Left lung (tissue), 10 donors: ENCODE measurements around the gene CHCHD3. TPM values are rescaled to one million over a fixed set of nuclear protein-coding genes. Genes with fewer than 3 reads are reported as not detected.

Experiments
- ATAC-seq: fragments of 200-7000 bp; cut with Tn5 transposase; one replicate; pipeline ENCODE4 v1.9.1; 2020; ENCODE audit warnings: moderate library complexity
- DNase-seq, 4 donors: peaks; one replicate each; pipeline ENCODE4 v3.0.0-alpha.2; 2013 to 2020
- H3K27ac ChIP-seq, 2 donors: fragments of 200-600 bp; sonication (generic) in 1 of 2; one replicate each; pipeline versions ENCODE4 v1.5.0 to v1.8.0; 2020 to 2021
- H3K27me3 ChIP-seq, 2 donors: fragments of 200-600 bp; sonication (generic) in 1 of 2; one replicate each; pipeline versions ENCODE4 v1.5.0 to v1.8.0; 2020 to 2021
- H3K36me3 ChIP-seq, 2 donors: fragments of 200-600 bp; sonication (generic) in 1 of 2; one replicate each; pipeline versions ENCODE4 v1.5.0 to v1.8.0; 2020 to 2021
- H3K4me1 ChIP-seq, 2 donors: fragments of 200-600 bp; one replicate each; pipeline ENCODE4 v1.8.0; 2021
- H3K4me3 ChIP-seq, 2 donors: fragments of 200-600 bp; sonication (generic) in 1 of 2; one replicate each; pipeline versions ENCODE4 v1.5.0 to v1.8.0; 2020 to 2021; ENCODE audit warnings: mild to moderate bottlenecking in 1 of 2
- H3K9me3 ChIP-seq, 2 donors: fragments of 200-600 bp; sonication (generic) in 1 of 2; one replicate each; pipeline versions ENCODE4 v1.5.0 to v1.8.0; 2020 to 2021
- CTCF ChIP-seq, 2 donors: fragments of 200-600 bp; sonication (generic) in 1 of 2; IDR thresholded peaks; one replicate each; pipeline versions ENCODE4 v1.5.0 to v1.8.0; 2021; ENCODE audit warnings: antibody characterized with exemption in 2 of 2
- intact Hi-C, 2 donors: fragments of 100-400 bp; cut with DNase I; formaldehyde crosslinking; loops; one replicate each; pipeline versions ENCODE4 v1.11.2 to v1.14.2; 2022
- polyA plus RNA-seq, 6 donors: library from polyadenylated mRNA; unstranded; fragments of 120-200 nt; gene quantifications; one replicate each; pipeline ENCODE4 v1.2.1, GENCODE V29; 2013; ENCODE audit not compliant: insufficient read length in 6 of 6
- total RNA-seq, 2 donors: library from RNA; stranded (reverse); fragmentation: NEBNext Ultra II Directional; extraction: Animal tissue kit (Norgen Biotek cat#: 25700); gene quantifications; one replicate each; pipeline ENCODE4 v1.2.1, GENCODE V29; 2021
- donor health status: DM: no; HTN: yes; CAD: no.
- donor health status: DM: no; HTN: no; CAD: no.

The CHCHD3 gene
- total and polyA plus RNA-seq, 8 donors, result 45.4 to 58.9 (median 54.5) TPM

GRCh38 chr7:132743974-132744373 lies 337.9 kb downstream of the CHCHD3 start:
- no peaks in the 10 kb centered on the region for H3K4me1 ChIP-seq
- no peak overlapping the region for H3K4me3 ChIP-seq
- TF ChIP-seq CTCF (IDR thresholded peaks at IDR 0.05), result no peak
- no peaks in the 10 kb centered on the region for H3K27me3 ChIP-seq
- intact Hi-C loops, result no loop called here
- ATAC-seq (no peak), DNase-seq (no peak)
- H3K9me3 ChIP-seq, result peaks cover 0 to 15% of the 10 kb centered on the region in 2 donors
- no peak overlapping the region for H3K27ac ChIP-seq
- H3K36me3 ChIP-seq, result no peaks in the 10 kb centered on the region

- no peak overlapping the region for H3K27ac ChIP-seq
- no peaks in the 10 kb centered on the region for H3K4me1 ChIP-seq
- H3K27me3 ChIP-seq, result no peaks in the 10 kb centered on the region
- peak in 3 of 4 donors; percentile 26 to 73 (median 72) for DNase-seq
- no peak for TF ChIP-seq CTCF (IDR thresholded peaks at IDR 0.05)
- peaks cover 0 to 15% of the 10 kb centered on the region in 2 donors for H3K9me3 ChIP-seq
- peak; percentile 88 for ATAC-seq
- intact Hi-C loops, result no loop called here
- H3K36me3 ChIP-seq, result no peaks in the 10 kb centered on the region
- H3K4me3 ChIP-seq, result no peak overlapping the region
Observed at GRCh38 chr7:132742189-132742612, 339.7 kb downstream of the CHCHD3 start.

- no peak overlapping the region for H3K4me3 ChIP-seq
- no peak for ATAC-seq
- peaks cover 0 to 15% of the 10 kb centered on the region in 2 donors for H3K9me3 ChIP-seq
- TF ChIP-seq CTCF (IDR thresholded peaks at IDR 0.05), result no peak
- intact Hi-C loops, result no loop called here
- no peaks in the 10 kb centered on the region for H3K4me1 ChIP-seq
- DNase-seq, result no peak
- H3K27ac ChIP-seq, result no peak overlapping the region
- no peaks in the 10 kb centered on the region for H3K27me3 ChIP-seq
- H3K36me3 ChIP-seq, result no peaks in the 10 kb centered on the region
Observed at GRCh38 chr7:132740176-132740575, 341.7 kb downstream of the CHCHD3 start.

GRCh38 chr7:132739271-132739955 lies 342.5 kb downstream of the CHCHD3 start:
- Histone ChIP-seq H3K4me1 (no peaks in the 10 kb centered on the region), H3K9me3 (peaks cover 0 to 10% of the 10 kb centered on the region in 2 donors), H3K27ac (no peak overlapping the region), H3K27me3 (no peaks in the 10 kb centered on the region), H3K36me3 (no peaks in the 10 kb centered on the region), H3K4me3 (no peak overlapping the region)
- TF ChIP-seq CTCF (IDR thresholded peaks at IDR 0.05), result no peak
- DNase-seq (no peak), ATAC-seq (peak; percentile 39)
- intact Hi-C loops, result no loop called here

GRCh38 chr7:132738254-132738653 lies 343.6 kb downstream of the CHCHD3 start:
- intact Hi-C loops, result no loop called here
- no peaks in the 10 kb centered on the region for H3K9me3 ChIP-seq
- no peak for ATAC-seq

More at GRCh38 chr7:132738254-132738653, 343.6 kb downstream of the CHCHD3 start:
- DNase-seq, result no peak
- Histone ChIP-seq H3K36me3 (no peaks in the 10 kb centered on the region), H3K27me3 (no peaks in the 10 kb centered on the region), H3K27ac (no peak overlapping the region), H3K4me3 (no peak overlapping the region), H3K4me1 (no peaks in the 10 kb centered on the region)
- no peak for TF ChIP-seq CTCF (IDR thresholded peaks at IDR 0.05)
